ENCODE measurements around the gene RPP25.
A peak's percentile ranks its signal among the peaks of the same experiment; 100 is the strongest.
"Not testable (repeated sequence)": the region's sequence is repeated elsewhere in the genome, so short reads cannot be mapped to it uniquely, and the experiment has no call there.

The RPP25 gene

DNA sequence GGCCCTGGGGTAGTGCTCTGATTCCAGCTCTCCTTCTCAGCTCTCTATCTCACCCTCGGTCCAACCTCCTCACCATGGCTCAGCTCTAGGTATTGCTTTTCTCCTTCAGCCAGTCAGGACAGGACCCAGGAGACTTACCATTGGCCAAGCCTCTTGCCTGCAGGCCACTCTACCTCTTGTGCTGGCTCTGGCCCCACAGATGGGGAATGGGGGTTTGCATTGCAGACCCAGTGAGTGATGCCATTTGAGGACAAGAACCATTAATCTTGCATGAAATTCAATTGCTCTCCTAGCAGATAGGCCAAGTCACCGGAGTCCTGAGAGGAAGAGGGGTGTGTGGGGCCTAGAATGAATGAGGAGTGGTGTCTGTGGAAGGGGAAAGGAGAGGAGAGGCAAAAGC lies 6.1 kb upstream of the RPP25 start:
- no peak for DNase-seq (ENCODE audit: low read depth)

GRCh38 chr15:74962219-74962618 lies 5.6 kb upstream of the RPP25 start:
- no peak for DNase-seq (ENCODE audit: low read depth)

GRCh38 chr15:74961616-74962015 lies 5.0 kb upstream of the RPP25 start:
- DNase-seq (ENCODE audit: low read depth): no peak

DNA sequence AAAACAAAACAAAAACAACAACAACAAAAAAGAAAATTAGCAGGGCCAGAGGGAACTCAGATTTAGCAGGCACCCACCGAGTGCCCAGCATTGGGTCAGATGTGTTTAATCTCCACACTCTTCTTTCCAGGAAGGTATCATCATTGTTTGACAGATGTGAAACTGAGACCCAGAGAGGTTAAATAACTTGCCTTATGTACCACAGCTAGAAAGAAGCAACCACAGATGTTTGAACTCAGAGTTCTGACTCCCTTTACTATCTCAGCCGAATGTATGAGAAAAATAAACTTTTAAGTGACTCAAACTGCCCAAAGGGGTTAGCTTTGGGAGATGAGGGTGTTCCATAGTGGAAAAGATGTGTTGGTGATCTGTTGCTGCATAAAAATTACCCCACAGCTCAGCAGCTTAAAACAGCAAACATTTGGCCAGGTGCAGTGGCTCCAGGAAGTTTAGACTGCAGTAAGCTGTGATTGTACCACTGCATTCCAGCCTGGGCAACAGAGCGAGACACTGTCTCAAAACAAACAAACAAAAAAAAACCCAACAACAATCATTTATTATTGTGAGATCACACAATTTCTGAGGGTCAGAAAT lies 4.5 kb upstream of the RPP25 start:
- no peak for DNase-seq (ENCODE audit: low read depth)

DNA sequence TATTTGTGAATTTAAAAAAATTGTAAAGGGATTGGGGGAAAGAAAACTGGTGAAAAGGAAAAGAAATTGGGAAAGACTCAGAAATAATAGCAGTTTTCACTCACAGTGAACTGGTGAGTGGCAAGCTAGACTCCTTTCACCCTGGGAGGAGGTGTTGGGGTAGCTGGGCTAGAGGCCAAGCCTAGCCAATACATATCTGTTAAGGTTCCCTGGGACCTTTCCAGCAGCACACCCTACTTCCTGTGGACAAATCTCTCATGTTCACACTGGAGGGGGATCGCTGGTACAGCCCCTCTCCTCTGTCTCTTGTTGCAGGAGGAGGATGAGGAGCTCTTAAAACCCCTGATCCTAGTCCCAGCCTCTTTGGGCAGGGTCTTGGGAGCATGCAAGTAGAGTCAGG lies 3.7 kb upstream of the RPP25 start:
- no peak for DNase-seq (ENCODE audit: low read depth)

GRCh38 chr15:74959586-74959939 lies 3.0 kb upstream of the RPP25 start:
- no peak for DNase-seq (ENCODE audit: low read depth)

DNA sequence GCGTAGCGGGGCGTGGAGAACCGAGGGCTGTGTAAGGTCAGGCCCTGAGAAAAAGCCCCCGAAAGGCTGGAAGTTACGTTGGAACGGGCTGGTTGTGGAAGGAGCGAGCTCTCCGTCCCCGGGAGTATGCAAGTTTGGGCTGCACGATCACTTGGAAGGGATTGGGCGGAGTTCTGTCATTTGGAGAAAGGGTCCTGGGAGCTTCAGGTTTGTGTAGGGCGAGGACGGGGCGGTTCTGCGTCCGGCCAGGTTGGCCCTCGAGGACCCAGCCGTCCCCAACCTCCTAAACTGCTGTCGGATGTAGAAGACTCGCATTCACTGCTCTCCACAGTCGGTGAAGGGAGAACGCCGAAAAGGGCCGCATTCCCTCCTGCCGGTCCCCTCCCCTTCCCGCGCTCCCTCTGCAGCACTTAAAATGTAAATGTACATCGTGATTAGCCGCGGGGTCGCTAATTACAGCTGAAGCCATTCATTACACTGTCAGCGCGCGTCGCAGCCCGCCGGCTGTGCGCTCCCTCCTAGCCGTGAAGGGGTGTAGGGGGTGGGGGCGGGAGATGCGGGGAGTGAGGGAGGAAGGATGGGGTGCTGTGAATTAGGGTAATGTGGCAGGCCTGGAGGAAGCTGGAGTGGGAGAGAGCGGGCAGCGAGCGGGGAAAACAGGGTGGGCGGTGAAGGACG lies 2.5 kb upstream of the RPP25 start:
- no peak for DNase-seq (ENCODE audit: low read depth)

DNA sequence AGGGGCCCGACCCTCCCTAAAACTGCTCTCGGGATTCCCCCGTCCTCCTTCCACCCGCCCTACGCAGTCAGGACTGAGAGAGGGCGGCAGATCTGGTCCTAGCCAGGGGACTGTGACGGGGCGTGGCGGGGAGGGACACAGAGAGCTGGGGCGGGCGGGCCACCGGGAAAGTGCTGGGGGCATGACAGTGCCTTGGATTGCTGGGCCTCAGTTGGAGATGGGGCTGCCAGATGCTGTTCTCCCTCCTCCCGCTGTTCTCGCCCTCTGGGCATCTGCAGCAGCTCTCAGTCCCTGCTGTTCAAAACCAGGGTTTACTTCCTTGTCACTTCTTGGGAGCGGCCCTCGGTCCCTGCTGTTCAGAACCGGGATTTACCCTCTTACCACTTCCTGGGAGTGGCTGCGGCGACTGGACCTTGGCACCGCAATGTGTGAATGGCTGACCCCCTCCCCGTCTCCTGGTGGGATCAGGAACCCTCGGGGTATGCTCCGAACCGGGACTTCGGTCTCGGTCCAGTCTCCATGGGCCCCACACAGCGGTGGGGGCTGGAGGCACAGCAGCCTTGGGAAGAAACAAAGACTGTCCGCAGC lies 1.8 kb upstream of the RPP25 start:
- no peak for DNase-seq (ENCODE audit: low read depth)

DNA sequence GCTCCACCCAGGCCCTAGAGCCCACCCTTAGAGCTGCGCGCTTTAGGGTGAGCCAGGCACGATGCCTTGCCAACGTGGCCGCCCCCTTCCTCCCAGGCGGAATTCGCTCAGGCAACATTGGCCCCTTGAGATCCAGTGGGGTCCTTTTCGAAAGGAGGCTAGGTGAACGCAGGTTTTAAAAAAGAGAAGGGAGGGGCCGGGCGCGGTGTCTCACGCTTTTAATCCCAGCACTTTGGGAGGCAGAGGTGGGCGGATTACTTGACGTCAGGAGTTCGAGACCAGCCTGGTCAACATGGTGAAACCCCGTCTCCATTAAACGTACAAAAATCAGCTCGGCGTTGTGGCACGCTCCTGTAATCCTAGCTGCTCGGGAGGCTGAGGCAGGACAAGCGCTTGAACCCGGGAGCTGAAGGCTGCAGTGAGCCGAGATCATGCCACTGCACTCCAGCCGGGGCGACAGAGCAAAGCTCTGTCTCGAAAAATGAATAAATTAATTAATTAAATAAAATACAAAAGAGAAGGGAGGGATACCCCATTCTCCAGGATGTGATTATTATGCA lies 984 bp upstream of the RPP25 start:
- DNase-seq (ENCODE audit: low read depth): no peak

- no peak for DNase-seq (ENCODE audit: low read depth)
Measured at GRCh38 chr15:74955796-74956647, 550 bp downstream of the RPP25 start.

DNA sequence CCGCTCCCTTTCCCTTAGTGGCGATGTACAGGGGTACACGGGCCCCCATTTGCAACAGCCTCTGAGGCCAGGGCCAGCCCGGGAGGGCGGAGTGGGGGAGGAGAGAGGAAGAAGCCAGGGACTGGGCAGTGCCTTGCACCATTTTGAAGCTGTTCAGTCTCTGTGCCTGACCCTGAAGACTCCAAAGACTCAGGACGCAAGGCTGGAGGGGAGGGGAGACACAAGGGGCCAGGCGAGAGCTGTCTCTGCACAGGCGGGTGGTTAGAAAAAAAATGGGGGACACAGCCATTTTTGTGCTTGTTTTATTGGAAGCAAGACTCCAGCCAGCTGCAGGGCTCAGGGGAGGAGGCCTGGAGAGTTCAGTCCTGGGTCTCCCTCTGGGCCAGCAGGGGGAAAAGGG lies 1.6 kb downstream of the RPP25 start:
- DNase-seq (ENCODE audit: low read depth): no peak

- DNase-seq (ENCODE audit: low read depth): no peak
Measured at GRCh38 chr15:74954515-74954914, 2.1 kb downstream of the RPP25 start.

GRCh38 chr15:74951006-74951405 lies 5.6 kb downstream of the RPP25 start:
- no peak for DNase-seq (ENCODE audit: low read depth)

- DNase-seq (ENCODE audit: low read depth): no peak
Measured at GRCh38 chr15:74950078-74950908, 6.3 kb downstream of the RPP25 start.

DNA sequence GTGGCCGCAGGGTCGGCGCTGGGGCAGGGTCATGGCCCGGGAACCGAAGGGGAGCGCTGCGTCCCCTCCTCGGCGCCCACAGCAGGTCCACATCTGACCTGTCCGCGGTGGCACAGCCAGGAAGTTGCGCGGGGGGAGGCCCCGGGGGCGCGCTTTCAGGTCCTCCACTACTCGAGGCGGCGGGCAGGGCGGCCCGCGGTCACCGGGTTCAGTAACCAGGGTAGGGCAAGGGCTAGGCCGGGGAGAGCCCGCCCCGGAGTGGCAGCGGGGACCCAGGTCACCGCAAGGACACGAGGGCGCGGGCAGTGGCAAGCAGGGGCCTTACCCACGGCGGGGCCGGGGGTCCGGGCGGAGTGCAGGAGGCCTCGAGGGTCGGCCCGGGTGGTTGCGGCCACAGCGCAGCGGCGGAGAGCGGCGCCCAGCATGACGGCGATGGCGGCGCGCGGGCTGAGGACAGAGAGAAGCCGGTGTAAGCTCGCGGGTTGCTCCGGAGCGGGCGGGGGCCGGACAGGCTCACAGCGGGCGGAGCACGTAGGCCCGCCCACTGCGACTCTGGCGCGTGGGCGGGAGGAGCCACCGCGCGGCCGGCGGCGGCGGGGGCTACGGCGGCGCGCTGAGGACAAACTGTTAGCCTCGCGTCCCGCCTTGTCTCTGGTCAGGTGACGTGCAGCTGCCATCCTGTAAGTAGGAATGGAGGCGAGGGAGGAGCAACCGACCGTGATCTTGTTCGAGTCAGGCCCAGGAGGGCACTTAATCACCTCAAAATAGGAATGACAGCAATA lies 18.8 kb downstream of the RPP25 start, which contains the start of gene COX5A:
TSS of gene COX5A (minus strand) at position 484 of the 782 bp plus-strand sequence. CDS start at position 425, 59 bp downstream.
- DNase-seq (ENCODE audit: low read depth): peak; percentile 88

- no peak for DNase-seq (ENCODE audit: low read depth)
Measured at GRCh38 chr15:74937272-74937589, 19.3 kb downstream of the RPP25 start.

DNA sequence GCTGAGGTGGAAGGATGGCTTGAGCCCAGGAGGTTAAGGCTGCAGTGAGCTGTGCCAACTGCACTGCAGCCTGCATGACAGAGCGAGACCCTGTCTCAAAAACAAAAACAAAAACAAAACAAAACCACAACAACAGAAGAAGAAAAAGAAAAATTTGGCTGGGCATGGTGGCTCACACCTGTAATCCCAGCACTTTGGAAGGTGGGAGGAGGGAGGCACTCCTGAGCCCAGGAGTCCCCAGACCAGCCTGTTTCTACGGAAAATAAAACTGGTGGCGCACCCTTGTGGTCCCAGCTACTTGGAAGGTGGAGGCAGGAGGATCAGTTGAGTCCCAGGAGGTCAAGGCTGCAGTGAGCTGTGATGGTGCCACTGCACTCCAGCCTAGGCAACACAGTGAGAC lies 21.4 kb downstream of the RPP25 start:
- DNase-seq (ENCODE audit: low read depth): not testable (repeated sequence)

- DNase-seq (ENCODE audit: low read depth): no peak
Measured at GRCh38 chr15:74933573-74933972, 23.0 kb downstream of the RPP25 start.

- no peak for DNase-seq (ENCODE audit: low read depth)
Measured at GRCh38 chr15:74928771-74929198, 27.8 kb downstream of the RPP25 start.

- no peak for DNase-seq (ENCODE audit: low read depth)
Measured at GRCh38 chr15:74924525-74924924, 32.0 kb downstream of the RPP25 start.

GRCh38 chr15:74920456-74920855 lies 36.1 kb downstream of the RPP25 start:
- no peak for DNase-seq (ENCODE audit: low read depth)
